Spleen (tissue), 11 donors: Measurements from ENCODE around the gene GDI1. TPM values are rescaled to one million over a fixed set of nuclear protein-coding genes. Genes with fewer than 3 reads are reported as not detected.

Experiments used
- DNase-seq: peaks from one replicate; pipeline ENCODE4 v3.0.0-alpha.2; 2020
- H3K27ac ChIP-seq, 8 donors: fragments of 200-600 bp; sonication (generic) in 7 of 8; 1 replicate in 4 of 8; 2 replicates in 4 of 8; pipeline versions ENCODE4 v1.5.0 to v1.8.0; 2016 to 2021; ENCODE audit warnings: inconsistent platforms in 4 of 8, mild to moderate bottlenecking in 4 of 8, moderate library complexity in 1 of 8
- H3K27me3 ChIP-seq, 7 donors: fragments of 200-600 bp; sonication (generic) in 6 of 7; replicated peaks in 1 of 7; 1 replicate in 4 of 7; 2 replicates in 3 of 7; pipeline versions ENCODE4 v1.5.0 to v1.8.0; 2016 to 2021; ENCODE audit warnings: inconsistent platforms in 3 of 7, mild to moderate bottlenecking in 1 of 7
- H3K36me3 ChIP-seq, 6 donors: fragments of 200-600 bp; sonication (generic) in 5 of 6; 1 replicate in 4 of 6; 2 replicates in 2 of 6; pipeline versions ENCODE4 v1.5.0 to v1.8.0; 2016 to 2021; ENCODE audit warnings: inconsistent platforms in 2 of 6
- H3K4me1 ChIP-seq, 6 donors: fragments of 200-600 bp; sonication (generic) in 5 of 6; 1 replicate in 3 of 6; 2 replicates in 3 of 6; pipeline versions ENCODE4 v1.5.0 to v1.8.0; 2016 to 2021; ENCODE audit warnings: inconsistent platforms in 3 of 6
- H3K4me3 ChIP-seq, 8 donors: fragments of 200-600 bp; sonication (generic) in 7 of 8; 1 replicate in 4 of 8; 2 replicates in 4 of 8; pipeline versions ENCODE4 v1.5.0 to v1.8.0; 2016 to 2021; ENCODE audit warnings: inconsistent platforms in 4 of 8, mild to moderate bottlenecking in 4 of 8, moderate library complexity in 2 of 8
- H3K9me3 ChIP-seq, 8 donors: fragments of 200-600 bp; sonication (generic) in 7 of 8; 1 replicate in 4 of 8; 2 replicates in 4 of 8; pipeline versions ENCODE4 v1.5.0 to v1.8.0; 2016 to 2021; ENCODE audit warnings: inconsistent platforms in 4 of 8
- POLR2A ChIP-seq, 3 donors: fragments of 450-650 bp; IDR thresholded peaks; one replicate each; pipeline ENCODE4 v1.5.1; 2017; ENCODE audit warnings: antibody characterized with exemption in 3 of 3, mild to moderate bottlenecking in 1 of 3
- POLR2AphosphoS5 ChIP-seq, 3 donors: sonication (generic); formaldehyde crosslinking; IDR thresholded peaks; one replicate each; pipeline ENCODE4 v1.5.1; 2017; ENCODE audit warnings: antibody characterized with exemption in 3 of 3
- WGBS, 5 donors: extraction: QIAGEN DNeasy Blood & Tissue Kit in 3 of 5; methylation state at CpG; one replicate each; pipeline versions ENCODE4 v1.1.5 to v1.1.7; 2013 to 2018; 5-methylcytosine and 5-hydroxymethylcytosine counted together
- intact Hi-C: fragments of 100-400 bp; cut with DNase I; formaldehyde crosslinking; loops from one replicate; pipeline ENCODE4 v1.15.0; 2023; ENCODE audit warnings: low total_unique reads
- polyA plus RNA-seq, 3 donors: library from polyadenylated mRNA; stranded (reverse); fragments of 200-250 nt; gene quantifications; one replicate each; pipeline ENCODE4 v1.2.1, GENCODE V29; 2013
- total RNA-seq, 7 donors: library from RNA; depleted of rRNA in 3 of 7; stranded (reverse); fragments of >200 nt in 3 of 7; fragmentation: NEBNext Ultra II Directional in 4 of 7; extraction: Animal tissue kit (Norgen Biotek cat#: 25700) in 4 of 7; gene quantifications; one replicate each; pipeline versions ENCODE4 v1.1.0 to v1.2.1, GENCODE V29; 2016 to 2021
- TF ChIP-seq, protein P1 (sequence below), 11 experiments: fragments of 200-600 bp in 7 of 11; fragments of 450-650 bp in 4 of 11; sonication (generic) in 4 of 11; IDR thresholded peaks in 8 of 11; conservative IDR thresholded peaks in 3 of 11; 1 replicate in 7 of 11; 2 replicates in 4 of 11; pipeline versions ENCODE4 v1.4.0 to v1.8.0; 2016 to 2021; ENCODE audit warnings: antibody characterized with exemption in 11 of 11, inconsistent platforms in 4 of 11, mild to moderate bottlenecking in 1 of 11
- donor health status: healthy with polysubstance abuse.
- donor health status: DM: no; HTN: no; CAD: no; lungs with moderate emphysema.
- donor health status: DM: no; HTN: no; CAD: no.
- donor health status: Bipolar disorder and iron deficiency.
- donor health status: healthy.
- donor health status: DM: no; HTN: no; CAD: no.
- donor health status: DM: yes; HTN: yes; CAD: no.

GDI1 gene
- total and polyA plus RNA-seq, 10 donors: 56.2 to 137 (median 111) TPM

GRCh38 chrX:154457491-154458115 lies 20.6 kb downstream of the GDI1 start:
- Histone ChIP-seq H3K9me3 (no peaks in the 10 kb centered on the region), H3K27me3 (peaks cover 0 to 5% (median 0%) of the 10 kb centered on the region in 7 donors), H3K27ac (peak overlapping the region in 7 of 8 donors; percentile 54 to 89 (median 72)), H3K36me3 (peaks cover 0 to 29% (median 0%) of the 10 kb centered on the region in 6 donors), H3K4me1 (peaks cover 0 to 27% (median 13%) of the 10 kb centered on the region in 6 donors), H3K4me3 (peak overlapping the region; percentile 16 to 80 (median 48))
- intact Hi-C loops: no loop called here
- DNase-seq: peak; percentile 89
- TF ChIP-seq, protein P1, sequence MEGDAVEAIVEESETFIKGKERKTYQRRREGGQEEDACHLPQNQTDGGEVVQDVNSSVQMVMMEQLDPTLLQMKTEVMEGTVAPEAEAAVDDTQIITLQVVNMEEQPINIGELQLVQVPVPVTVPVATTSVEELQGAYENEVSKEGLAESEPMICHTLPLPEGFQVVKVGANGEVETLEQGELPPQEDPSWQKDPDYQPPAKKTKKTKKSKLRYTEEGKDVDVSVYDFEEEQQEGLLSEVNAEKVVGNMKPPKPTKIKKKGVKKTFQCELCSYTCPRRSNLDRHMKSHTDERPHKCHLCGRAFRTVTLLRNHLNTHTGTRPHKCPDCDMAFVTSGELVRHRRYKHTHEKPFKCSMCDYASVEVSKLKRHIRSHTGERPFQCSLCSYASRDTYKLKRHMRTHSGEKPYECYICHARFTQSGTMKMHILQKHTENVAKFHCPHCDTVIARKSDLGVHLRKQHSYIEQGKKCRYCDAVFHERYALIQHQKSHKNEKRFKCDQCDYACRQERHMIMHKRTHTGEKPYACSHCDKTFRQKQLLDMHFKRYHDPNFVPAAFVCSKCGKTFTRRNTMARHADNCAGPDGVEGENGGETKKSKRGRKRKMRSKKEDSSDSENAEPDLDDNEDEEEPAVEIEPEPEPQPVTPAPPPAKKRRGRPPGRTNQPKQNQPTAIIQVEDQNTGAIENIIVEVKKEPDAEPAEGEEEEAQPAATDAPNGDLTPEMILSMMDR (IDR thresholded peaks at IDR 0.05 in 8 of 11, conservative IDR thresholded peaks at IDR 0.05 in 3 of 11): no peak
- TF ChIP-seq POLR2AphosphoS5 (IDR thresholded peaks at IDR 0.05): peak in 1 of 3 donors; percentile 31
- 3 to 55% (median 12%) methylated on average over 25 to 65 of the region's 65 CpGs for WGBS, 5 donors

DNA sequence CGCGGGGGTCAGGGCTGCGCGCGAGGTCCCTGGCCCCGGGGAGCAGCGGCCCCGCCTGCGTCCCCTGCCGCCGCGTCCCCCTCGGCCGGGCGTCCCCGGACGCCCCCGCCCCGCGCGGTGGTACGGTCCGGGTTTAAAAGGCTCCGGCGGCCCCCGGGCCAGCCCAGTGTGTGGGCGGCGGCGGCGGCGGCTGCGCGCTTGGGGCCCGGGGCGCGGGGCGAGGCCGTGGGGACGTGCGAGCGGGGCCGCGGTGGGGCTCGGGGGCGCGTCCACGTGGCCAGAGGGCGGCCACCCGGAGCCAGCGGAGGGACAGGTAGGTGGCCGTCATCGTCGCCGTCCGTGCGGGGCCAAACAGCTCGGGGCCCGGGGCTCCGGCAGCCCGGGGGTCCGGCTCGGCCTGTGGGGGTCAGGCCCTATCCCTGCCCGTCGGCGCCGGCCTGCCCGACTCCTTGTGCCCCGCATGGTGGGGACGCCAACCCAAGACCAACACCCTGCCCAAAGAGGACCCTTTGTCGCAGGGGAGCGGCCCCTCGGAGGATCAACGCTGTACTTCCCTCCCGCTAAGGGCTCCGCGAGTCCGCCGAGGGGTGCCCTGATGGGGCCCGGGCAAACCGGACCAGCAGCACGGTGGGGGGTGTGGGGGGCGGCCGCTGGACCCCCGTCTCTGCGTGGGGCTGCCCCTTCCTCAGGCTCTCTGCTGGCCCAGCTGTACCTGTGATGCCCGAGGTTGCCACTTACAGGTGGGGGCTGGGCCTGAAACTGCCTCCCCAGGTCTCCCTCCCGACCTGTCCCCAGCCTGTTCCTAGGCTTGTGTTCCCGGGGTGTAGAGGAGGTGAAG lies 21.4 kb downstream of the GDI1 start, which contains the start of gene PLXNA3:
Gene PLXNA3 (plus strand): TSS at position 166 of the 838 bp plus-strand sequence. CDS start 1,903 bp downstream, outside the sequence.
- Histone ChIP-seq H3K9me3 (no peaks in the 10 kb centered on the region), H3K4me1 (peaks cover 0 to 27% (median 13%) of the 10 kb centered on the region in 6 donors), H3K4me3 (peak within 1 kb of the TSS; percentile 43 to 80 (median 53)), H3K27ac (peak within 1 kb of the TSS in 7 of 8 donors; percentile 54 to 89 (median 72)), H3K27me3 (peaks cover 0 to 5% (median 0%) of the 10 kb centered on the region in 7 donors), H3K36me3 (peaks cover 0 to 33% (median 2%) of the 10 kb centered on the region in 6 donors)
- TF ChIP-seq POLR2AphosphoS5 (IDR thresholded peaks at IDR 0.05): peak; percentile 41 to 84 (median 61)
- peak in 1 of 3 donors; percentile 41 for TF ChIP-seq POLR2A (IDR thresholded peaks at IDR 0.05)
- TF ChIP-seq, protein P1 (IDR thresholded peaks at IDR 0.05 in 8 of 11, conservative IDR thresholded peaks at IDR 0.05 in 3 of 11): no peak
- 1 to 37% (median 10%) methylated on average over 3 to 88 of the region's 88 CpGs for WGBS, 5 donors
- DNase-seq: peak; percentile 87
- intact Hi-C loops: no loop called here

GRCh38 chrX:154458954-154459778 lies 22.2 kb downstream of the GDI1 start:
- Histone ChIP-seq H3K36me3 (peaks cover 0 to 41% (median 2%) of the 10 kb centered on the region in 6 donors), H3K9me3 (no peaks in the 10 kb centered on the region), H3K4me1 (peaks cover 0 to 27% (median 13%) of the 10 kb centered on the region in 6 donors), H3K4me3 (peak overlapping the region; percentile 43 to 80 (median 53)), H3K27me3 (peaks cover 0 to 5% (median 0%) of the 10 kb centered on the region in 7 donors), H3K27ac (peak overlapping the region in 5 of 8 donors; percentile 67 to 89 (median 73))
- no peak for DNase-seq
- intact Hi-C loops: no loop called here
- WGBS, 5 donors: 41 to 70% (median 55%) methylated on average over 8 to 15 of the region's 15 CpGs
- no peak for TF ChIP-seq POLR2A (IDR thresholded peaks at IDR 0.05)
- TF ChIP-seq, protein P1 (IDR thresholded peaks at IDR 0.05 in 8 of 11, conservative IDR thresholded peaks at IDR 0.05 in 3 of 11): no peak
- no peak for TF ChIP-seq POLR2AphosphoS5 (IDR thresholded peaks at IDR 0.05)
